ENCODE results near the gene OSBP2.
"Not testable (repeated sequence)": the region's sequence is repeated elsewhere in the genome, so short reads cannot be mapped to it uniquely, and the experiment has no call there.

OSBP2 gene

DNA sequence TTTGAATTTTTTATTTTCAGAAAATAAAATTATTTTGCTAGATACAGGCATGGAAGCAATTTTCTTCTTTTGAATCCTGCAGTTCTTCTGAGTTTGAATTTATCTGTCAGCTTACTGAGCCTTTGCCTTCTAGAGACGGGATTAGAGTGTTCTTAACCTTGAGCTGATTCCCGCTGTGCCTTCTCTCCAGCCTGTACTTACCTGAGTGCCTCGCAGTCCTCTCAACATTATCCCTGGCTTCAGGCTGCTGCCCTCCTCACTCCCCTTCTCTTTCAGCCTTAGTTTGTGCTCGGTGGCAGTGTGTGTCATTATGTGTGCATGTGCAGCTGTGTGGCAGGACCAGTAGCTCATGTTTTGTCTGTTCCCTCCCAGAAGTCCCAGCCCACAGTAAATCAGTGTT lies 24.3 kb downstream of the OSBP2 start:
- DNase-seq = no peak

DNA sequence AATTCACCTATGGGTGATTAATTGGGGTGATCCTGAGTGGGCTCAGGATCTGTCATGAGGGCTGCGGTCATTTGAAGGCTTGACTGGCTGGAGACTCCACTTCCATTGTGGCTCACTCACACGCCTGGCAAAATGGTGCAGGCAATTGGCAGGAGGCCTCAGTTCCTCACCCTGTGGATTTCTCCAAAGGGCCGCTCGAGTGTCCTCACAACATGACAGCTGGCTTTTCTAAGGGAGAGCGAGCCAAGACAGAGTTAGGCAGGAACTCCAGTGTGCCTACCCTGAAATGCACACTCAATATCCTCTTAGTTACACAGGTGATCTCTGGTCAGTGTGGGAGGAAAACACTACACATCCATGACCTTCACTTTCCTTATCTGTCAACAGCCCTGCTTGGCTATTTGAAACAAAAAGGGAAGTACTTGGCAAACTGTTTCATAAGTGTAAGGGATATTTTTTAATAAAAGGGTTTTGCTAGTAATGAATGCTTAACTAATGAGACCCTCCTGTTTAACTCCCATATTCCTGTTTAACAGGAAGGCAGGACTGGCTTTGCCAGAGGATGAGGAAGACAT lies 25.7 kb downstream of the OSBP2 start:
- DNase-seq = no peak

DNA sequence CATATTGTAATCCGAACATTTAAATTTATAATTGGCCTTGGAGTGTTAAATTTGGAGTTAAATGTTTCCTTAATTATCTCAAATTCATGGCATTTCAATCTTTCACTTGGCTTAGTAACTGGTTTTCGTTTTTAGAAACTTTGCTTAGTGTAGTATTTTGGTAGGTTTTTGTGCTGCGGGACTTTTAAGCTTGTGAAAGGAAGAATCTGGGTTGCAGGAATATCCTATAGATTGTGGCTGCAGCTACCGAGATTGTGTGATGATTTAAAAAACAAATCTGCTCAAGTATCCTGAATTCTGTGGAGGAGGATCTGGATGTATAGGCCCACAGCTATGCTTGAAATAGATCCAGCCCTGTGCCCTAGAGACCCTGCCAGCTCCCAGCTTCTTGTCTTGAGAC lies 27.1 kb downstream of the OSBP2 start:
- DNase-seq = no peak

DNA sequence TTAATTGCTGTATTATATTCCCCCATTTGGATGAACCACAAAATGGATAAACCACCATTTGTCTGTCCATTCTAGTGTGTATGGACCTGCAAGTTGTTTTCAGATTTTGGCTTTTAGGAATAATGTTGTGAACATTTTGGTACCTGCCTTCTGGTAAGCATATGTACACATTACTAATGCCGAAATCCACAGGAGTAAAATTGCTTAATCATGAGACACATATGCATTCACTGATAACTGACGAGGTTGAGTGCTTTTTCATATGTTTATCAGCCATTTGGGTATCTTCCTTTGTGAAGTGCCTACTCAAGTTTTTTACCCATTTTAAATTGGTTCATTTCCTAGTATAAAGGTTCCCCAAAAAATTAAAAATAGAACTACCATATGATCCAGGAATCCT lies 34.2 kb downstream of the OSBP2 start:
- no peak for DNase-seq

DNA sequence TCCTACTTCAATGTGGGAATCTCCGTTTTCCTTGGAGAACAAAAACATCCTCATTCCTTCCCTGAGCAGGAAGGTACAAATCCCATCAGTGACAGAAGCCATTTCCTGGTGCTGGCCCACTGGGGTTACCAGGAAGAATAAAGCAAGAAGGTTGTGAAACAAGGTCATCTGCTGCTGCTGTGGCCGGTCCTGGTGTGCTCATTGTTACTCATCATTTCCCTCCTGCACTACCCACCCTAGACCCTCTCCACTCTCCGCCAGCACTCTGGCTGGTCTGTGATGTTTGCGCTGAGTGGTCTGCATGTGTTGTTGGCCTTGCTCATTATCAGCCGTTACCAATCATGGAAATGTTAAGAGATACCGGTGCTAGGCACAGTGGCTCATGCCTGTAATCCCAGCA lies 37.0 kb downstream of the OSBP2 start:
- no peak for DNase-seq

DNA sequence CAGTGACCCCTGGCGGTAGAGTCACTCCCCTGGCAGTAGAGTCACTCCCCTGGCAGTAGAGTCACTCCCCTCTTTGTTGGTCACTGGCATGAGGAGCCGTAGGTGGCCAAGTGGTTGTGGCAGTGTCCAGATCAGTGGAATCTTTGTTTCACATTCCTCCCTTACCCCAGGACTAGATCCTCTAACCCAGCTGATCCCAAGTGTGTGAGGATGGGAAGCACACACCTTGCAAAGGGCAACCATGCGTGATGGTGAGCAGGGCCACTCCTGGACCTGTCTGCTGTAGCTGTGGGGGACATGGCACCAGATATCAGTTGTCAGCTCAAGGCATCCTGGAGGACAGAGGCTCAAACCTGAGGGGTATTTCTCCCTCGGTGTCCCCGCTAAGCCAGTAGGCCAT lies 37.8 kb downstream of the OSBP2 start:
- no peak for DNase-seq

DNA sequence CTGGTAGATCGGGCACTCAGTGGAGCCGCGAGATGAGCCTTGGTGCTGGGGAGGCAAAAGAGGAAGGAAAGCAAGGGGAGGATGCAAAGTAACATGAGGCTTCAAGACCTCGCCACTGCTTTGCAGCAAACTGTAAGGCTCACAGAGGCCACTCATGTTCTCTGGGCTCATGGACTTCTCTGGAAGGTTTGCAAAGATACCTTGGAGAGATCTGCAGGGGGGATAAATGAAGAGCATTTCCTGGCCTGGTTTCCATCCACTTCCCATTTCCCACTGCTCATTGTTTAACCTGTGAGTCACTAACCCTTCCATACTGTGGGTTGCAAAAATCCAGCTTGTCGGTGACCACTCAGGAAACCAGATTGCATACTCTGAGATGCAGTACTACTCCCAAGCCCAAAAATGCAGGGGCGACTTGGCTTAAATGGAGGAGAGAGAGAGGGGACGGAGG lies 38.5 kb downstream of the OSBP2 start:
- no peak for DNase-seq

DNA sequence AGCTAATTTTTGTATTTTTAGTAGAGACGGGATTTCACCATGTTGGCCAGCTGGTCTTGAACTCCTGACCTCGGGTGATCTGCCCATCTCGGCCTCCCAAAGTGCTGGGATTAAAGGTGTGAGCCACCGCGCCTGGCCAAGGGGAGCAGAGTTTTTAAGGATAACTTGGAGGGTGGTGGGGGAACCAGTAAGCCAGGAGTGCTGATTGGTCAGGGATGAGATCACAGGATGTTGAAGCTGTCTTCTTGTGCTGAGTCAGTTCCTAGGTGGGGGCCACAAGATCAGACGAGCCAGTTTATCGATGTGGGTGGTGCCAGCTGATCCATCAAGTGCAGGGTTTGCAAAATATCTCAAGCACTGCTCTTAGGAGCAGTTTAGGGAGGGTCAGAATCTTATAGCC lies 45.3 kb downstream of the OSBP2 start:
- DNase-seq = not testable (repeated sequence)

DNA sequence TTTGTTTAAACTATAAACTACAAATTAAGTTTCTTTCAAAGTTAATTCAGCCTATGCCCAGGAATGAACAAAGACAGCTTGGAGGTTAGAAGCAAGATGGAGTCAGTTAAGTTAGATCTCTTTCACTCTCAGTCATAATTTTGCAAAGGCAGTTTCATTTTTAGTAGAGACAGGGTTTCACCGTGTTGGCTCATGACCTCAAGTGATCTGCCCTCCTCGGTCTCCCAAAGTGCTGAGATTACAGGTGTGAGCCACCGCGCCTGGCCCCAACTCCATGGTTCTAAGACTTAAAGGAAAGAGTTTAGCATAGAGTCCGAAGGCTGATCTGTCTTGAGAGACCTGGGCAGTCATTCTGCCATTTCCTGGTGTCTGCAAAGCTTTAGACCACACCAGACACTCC lies 45.8 kb downstream of the OSBP2 start:
- not testable (repeated sequence) for DNase-seq

DNA sequence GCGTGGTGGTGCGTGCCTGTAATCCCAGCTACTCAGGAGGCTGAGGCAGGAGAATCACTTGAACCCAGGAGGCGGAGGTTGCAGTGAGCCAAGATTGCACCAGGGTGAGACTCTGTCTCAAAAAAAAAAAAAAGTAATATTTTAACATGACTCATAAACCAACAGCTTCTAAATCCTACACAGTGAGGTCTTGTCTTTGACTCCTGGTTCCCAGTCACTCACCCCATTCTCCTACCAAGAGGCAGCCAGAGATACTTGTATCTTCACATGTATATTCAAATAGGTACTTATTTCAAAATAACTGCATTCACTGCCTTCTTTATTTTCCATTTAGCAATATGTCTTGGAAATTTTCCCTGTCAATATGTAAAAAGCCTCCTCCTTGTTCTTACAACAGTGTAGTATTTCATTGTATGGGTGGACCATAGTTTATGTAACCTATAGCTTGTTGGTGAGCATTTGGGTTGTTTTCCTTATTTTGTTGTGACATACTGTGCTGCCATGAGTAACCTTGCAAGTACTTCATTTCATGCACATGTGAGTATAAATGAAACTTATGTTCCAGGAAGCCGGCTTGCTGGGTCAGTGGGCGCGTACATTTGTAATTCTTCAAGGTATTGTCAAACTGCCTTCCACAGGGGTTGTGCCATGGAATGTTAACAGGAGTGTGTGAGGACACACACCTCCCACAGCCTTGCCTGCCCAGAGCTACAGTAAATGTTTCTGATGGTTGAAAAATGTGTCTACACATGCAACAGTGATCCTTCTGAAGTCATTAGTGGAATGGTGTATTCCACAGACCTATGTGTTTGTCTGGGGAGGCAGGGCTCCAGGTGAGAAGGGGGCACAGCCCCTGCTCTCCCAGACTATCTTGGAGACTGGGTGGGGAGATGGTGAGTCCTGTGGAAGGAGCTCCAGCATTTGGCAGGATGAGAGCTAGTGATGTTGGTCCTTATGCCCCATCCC lies 47.9 kb downstream of the OSBP2 start:
- no peak for DNase-seq

DNA sequence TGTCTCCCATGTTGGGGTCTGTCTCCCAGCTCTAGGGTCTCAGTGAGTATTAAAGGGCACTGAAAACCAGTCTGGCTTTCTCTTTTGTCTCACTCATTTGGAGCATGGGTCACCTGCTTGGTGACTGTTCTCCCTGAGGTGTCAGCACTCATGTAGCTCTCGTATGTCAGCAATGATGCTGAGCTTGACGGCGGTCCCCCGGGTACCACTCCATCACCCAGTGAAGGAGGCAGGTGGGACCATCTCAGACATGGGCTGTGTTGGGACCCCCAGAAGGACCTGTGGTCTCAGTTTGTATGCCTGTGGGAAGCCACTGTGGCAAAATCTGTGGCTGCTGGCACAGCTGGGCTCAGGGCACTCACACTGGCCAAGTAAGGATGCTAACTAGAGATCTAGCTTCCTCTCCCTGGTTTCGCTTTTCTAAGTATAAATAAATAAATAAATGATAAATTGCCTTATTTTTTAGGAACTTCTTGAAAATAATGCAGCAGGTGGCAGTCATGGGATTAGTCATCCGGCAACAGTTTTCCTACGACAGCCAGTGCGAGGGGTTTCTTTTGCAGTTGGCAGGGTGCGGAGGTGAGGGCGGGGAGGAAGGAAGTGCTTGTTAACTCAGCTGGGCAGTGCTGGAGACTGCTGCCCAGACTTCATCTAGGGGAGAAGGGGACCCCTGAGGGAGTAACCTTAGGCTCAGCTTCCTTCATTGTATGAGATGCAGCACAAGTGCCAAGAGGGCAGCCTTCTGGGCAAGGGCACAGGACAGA lies 48.8 kb downstream of the OSBP2 start:
- no peak for DNase-seq

DNA sequence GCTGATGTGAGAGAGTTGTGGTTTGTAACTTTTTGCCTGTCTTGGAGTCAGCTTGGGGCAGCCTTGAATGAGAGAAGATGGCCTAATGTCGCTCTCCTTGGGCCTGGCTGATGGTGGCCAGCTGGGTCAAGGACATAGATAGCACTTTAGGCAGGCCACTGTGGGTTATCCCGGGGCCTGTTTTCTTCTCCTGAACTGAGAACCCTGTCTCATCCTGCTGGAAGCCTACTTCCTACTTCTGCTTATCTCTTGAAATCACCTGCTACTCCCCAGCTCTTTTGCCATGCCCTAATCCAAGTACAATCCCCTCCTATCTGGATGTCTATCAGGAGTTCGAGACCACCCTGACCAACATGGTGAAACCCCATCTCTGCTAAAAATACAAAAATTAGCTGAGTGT lies 49.5 kb downstream of the OSBP2 start:
- DNase-seq = no peak

DNA sequence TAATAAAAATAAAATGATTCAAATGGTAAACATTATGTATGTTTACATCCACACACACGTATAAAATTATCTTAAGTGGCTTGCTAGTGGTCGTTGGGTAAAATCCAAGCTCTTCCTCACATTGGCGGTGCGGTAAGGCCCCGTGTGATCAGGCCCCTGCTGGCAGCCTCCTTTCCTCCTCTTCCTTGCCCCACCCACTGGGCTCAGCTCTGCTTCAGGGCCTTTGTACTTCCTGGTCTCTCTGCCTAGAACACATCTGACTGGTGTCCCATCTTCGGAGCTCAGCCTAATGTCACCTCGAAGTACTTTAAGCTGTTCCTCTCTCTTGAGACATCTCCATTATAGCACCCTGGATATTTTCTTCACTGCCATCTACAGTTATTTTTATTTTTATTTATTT lies 52.8 kb downstream of the OSBP2 start:
- no peak for DNase-seq

DNA sequence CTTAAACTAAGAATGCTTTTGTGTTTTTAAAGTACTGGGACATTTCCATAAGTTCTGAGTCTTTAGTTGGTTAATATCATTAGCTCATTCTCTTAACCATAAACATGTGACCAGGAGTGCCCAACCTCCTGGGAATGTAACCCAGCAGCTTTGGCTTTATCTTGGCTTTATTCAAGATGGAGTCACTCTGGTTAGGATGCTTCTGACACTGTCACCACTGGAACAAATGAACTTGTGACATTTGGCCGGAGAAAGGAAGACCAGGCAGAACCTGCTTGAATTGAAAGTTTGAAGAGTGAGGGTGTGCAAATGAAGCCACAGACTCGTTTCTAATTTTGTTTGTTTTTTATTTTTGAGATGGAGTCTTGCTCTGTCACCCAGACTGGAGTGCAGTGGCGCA lies 54.6 kb downstream of the OSBP2 start:
- no peak for DNase-seq

DNA sequence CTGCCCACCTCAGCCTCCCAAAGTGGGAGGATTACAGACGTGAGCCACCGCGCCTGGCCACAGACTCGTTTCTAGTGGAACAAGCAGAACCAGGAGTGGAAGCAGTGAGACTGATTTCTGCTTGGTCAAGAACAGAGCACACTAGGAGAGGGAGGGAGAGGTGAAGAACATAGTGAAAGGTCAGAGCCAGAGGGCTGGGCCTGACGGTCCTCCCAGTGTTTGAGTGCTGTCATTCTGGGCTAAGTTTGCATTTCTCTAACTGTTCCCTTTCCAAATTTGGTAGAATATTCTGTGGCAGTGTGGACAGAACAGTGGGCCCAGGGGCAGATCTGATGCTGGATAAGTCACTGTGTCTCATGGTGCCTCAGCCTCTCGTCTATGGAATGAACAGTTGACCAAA lies 55.2 kb downstream of the OSBP2 start:
- DNase-seq = no peak

DNA sequence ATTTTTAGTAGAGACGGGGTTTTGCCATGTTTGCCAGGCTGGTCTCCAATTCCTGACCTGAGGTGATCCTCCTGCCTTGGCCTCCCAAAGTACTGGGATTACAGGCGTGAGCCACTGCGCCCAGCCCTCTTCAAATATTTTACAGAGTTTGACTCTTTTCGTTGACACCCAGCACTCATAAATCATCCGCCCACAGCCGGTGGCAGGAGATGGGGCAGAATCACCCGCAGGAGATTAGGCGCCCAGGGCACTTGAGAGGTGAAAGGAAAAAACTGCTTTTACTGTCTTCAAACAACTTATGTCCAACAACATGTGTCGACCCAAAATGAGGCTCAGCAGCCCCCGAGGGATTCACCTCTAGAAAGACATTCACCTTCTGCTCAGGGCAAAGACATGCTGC lies 56.9 kb downstream of the OSBP2 start:
- DNase-seq = no peak

DNA sequence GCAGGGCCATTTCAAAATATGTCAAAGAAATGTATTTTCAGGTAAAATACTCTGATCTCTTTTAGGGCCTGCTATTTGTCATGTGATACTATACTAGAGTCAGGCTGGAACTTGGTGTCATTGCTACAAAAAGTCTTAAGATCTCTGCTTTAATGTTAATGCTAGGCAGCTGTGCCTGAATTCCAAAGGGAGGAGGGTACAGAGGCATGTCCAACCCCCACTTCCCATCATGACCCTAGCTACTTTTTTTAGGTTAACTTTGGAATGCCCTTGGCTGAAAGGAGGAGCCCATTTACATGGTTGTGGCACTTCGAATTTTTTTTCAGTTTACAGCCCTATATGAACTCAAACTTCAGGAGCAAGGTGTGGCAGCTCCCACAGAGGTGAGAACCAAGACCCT lies 58.1 kb downstream of the OSBP2 start:
- no peak for DNase-seq

DNA sequence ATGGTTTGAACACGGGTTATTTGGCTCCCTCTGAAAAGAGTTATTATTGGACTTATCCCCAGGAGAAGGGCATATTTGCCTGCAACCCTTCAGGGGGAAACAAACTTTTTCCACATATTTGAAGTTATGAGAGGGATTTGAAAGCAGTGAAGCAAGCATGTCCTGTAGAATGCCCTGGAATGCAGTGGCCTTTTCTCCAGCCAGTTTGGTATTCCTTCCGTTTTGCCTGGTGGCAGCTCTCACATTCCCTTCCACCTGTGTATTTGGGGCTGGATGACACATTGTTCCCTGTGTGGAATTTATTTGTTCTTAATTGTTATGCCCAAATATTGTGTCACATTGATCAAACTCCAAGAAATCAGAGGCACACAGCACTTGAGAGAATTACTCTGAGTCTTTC lies 59.0 kb downstream of the OSBP2 start:
- no peak for DNase-seq

DNA sequence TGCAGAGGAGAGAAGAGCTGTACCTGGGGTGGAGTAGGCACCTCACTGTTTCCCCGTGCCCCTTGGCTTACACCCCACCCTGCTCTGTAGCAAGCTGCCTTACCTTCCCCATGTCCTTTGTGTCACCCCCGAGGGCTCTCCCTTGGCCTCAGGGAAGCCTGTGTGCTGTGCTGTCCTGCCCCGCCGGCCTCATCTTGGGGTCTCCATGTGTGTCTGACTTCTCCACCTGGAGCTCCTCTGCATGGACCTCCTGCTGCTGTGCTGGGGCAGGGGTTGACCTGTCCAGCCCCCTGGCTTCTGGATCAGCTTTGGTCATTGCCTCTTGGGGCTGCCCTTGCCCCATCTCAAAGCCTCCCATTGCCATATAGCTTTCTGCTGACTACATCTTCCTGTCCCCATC lies 59.8 kb downstream of the OSBP2 start:
- no peak for DNase-seq

DNA sequence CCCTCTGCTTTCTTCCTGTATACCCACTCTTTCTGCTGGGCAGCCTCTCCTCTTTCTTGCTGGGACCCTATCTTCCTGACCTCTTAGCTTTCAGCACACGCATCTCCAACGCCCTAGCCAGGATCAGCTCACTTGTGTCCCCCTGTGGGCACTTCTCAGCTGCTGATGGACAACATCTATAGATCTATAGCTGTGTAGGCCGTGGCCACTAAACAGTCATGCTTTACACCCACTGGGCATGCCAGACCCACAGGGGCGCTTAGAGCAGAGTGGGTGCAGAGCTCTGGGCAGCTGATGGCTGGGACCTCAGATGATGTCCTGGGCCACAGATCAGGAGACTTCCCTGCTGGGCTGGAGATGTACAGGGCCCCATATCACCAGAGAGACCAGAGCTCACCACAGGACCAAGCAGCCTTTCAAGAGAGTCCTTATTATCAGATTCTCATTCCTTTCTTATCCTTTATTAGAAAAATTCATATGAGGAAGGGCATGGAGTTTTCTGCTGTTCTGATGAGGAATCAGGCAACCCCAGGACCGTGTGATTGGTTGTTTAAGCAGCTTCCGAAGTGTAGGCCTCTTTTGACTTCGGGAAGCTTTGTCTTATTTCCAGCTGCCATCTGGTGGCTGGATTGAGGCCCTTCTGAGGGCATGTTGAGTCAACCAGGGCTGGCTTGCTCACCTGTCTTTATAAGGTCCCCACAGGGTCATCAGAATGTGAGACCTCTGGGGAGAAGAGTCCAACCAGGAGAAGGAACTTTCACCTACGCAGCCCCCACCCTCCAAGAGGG lies 60.5 kb downstream of the OSBP2 start:
- peak; percentile 24 for DNase-seq

DNA sequence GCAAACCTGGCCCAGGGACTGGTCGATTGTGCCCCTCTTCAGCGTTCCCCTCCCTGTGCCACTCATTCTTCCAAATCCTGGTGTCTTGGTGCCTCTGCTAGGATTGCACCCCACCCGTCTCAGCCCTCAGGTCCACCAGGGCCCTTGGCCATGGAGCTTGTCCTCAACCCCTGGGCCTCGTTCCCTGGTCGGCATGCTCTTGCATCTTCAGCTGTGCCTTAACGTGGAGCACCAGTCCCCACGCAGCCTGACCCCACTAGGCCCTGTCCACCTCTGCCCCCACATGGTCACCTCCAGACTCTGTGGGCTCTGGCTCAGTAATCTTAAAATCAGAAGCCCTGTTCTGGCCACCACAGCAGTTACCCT lies 61.1 kb downstream of the OSBP2 start:
- DNase-seq = no peak

DNA sequence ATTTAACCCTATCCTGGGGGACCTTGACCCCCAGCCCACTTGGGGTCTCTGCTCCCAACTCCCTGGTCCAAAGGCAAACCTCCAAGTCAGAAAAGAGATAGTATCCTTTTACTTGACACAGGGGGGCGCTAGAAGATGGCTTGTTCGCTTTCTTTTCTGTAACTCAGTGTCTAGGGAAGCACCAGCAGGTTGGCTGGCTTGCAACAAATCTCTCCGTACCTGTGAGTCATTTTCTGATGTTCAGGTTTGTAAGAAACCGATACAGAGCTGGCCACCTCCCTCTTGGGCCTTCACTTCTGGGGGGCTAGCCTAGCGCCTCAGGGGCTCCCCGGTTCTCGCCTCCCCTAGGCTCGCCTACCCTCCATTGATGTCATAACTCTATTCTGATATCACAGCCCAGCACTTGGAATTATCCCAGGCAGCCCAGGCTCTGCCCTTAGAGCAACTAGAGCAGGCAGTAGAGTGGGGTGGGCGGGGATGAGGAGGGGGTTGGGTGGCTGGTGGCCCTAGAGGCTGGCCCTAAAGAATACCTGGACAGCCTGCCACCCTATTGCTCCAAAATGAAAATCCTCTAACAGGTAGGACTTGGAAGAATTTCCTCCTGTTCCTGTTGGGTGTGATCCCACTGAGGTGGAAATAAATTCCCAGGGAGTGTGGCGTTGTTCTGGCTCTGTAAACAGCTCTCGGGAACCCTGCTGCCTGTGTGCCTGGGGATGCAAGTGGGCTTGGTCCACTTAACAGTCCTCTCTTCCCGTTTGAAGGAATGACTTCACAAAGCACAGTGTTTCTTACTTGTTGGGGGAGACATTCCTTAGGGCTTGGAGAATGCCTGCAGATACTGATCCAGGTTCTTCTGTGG lies 69.4 kb downstream of the OSBP2 start:
- DNase-seq = peak; percentile 20

Measured in activated T-cell treated with anti-CD3 and anti-CD28 coated beads for 4 hours (primary cell).